Retina (tissue), 1 donor: Measurements from ENCODE around the gene CNTNAP2.
A peak's percentile ranks its signal among the peaks of the same experiment; 100 is the strongest.

ENCODE experiments used
- DNase-seq: peaks from one replicate; pipeline ENCODE4 v3.0.0-alpha.2; 2016

CNTNAP2 gene

GRCh38 chr7:148135116-148135515 is 2018.5 kb downstream of the CNTNAP2 start:
- DNase-seq: no peak

GRCh38 chr7:148135997-148136396 is 2019.4 kb downstream of the CNTNAP2 start:
- DNase-seq: no peak

- peak; percentile 39 for DNase-seq
Observed at GRCh38 chr7:148142660-148143248, 2026.2 kb downstream of the CNTNAP2 start.

GRCh38 chr7:148144827-148145226 is 2028.2 kb downstream of the CNTNAP2 start:
- peak; percentile 43 for DNase-seq

- DNase-seq: no peak
Observed at GRCh38 chr7:148146346-148146745, 2029.7 kb downstream of the CNTNAP2 start.

- no peak for DNase-seq
Observed at GRCh38 chr7:148147438-148147837, 2030.8 kb downstream of the CNTNAP2 start.

- no peak for DNase-seq
Observed at GRCh38 chr7:148148456-148148855, 2031.9 kb downstream of the CNTNAP2 start.

GRCh38 chr7:148149730-148150129 is 2033.1 kb downstream of the CNTNAP2 start:
- DNase-seq: no peak

- DNase-seq: no peak
Observed at GRCh38 chr7:148151778-148152177, 2035.2 kb downstream of the CNTNAP2 start.

GRCh38 chr7:148153616-148154284 is 2037.1 kb downstream of the CNTNAP2 start:
- no peak for DNase-seq

GRCh38 chr7:148155000-148155399 is 2038.4 kb downstream of the CNTNAP2 start:
- DNase-seq: no peak

GRCh38 chr7:148155826-148156225 is 2039.2 kb downstream of the CNTNAP2 start:
- DNase-seq: no peak

GRCh38 chr7:148156233-148156632 is 2039.6 kb downstream of the CNTNAP2 start:
- DNase-seq: no peak

GRCh38 chr7:148159331-148159730 is 2042.7 kb downstream of the CNTNAP2 start:
- DNase-seq: no peak

GRCh38 chr7:148161776-148162175 is 2045.2 kb downstream of the CNTNAP2 start:
- no peak for DNase-seq

- no peak for DNase-seq
Observed at GRCh38 chr7:148162808-148163207, 2046.2 kb downstream of the CNTNAP2 start.

- no peak for DNase-seq
Observed at GRCh38 chr7:148163246-148163645, 2046.6 kb downstream of the CNTNAP2 start.

GRCh38 chr7:148172920-148173319 is 2056.3 kb downstream of the CNTNAP2 start:
- no peak for DNase-seq

GRCh38 chr7:148173369-148173768 is 2056.8 kb downstream of the CNTNAP2 start:
- no peak for DNase-seq

GRCh38 chr7:148174376-148174775 is 2057.8 kb downstream of the CNTNAP2 start:
- no peak for DNase-seq

- no peak for DNase-seq
Observed at GRCh38 chr7:148175512-148175911, 2058.9 kb downstream of the CNTNAP2 start.

GRCh38 chr7:148177972-148178371 is 2061.4 kb downstream of the CNTNAP2 start:
- no peak for DNase-seq

- no peak for DNase-seq
Observed at GRCh38 chr7:148180075-148180474, 2063.5 kb downstream of the CNTNAP2 start.

- DNase-seq: no peak
Observed at GRCh38 chr7:148182264-148182663, 2065.7 kb downstream of the CNTNAP2 start.

GRCh38 chr7:148185041-148185440 is 2068.4 kb downstream of the CNTNAP2 start:
- DNase-seq: no peak
